ENCODE results near the gene MCC. TPM values are rescaled to one million over a fixed set of nuclear protein-coding genes. Genes with fewer than 3 reads are reported as not detected.

MCC gene
- total and polyA plus RNA-seq, 2 of the 4 experiments (the other 2 are of a cell fraction) = 5.0 to 20.6 TPM

DNA sequence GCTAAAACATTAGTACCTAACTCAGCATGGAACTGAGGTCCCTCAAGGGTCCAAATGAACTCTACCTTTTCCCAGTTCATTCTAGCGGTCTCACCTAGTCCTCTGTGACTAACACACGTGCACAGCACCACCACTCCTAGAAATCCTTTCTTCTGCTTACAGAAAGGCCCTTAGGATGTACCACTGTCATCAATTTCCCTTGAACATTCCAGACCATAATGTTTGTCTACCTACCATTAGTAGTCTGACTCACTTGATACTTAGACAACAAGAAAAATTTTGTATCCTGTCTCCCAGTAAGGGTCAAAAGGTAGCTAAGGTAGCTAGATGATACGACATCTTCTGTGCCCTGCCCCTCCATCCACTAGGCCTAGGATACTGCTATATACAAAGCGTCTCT is 220.0 kb downstream of the MCC start:
- in situ Hi-C loops (cut with MboI; ENCODE audit: low sequenced_read_pairs) = no loop called here
- Histone ChIP-seq H2BK20ac (ENCODE audit: low read depth, low read length) (no peak overlapping the region), H3K9ac (ENCODE audit: low read depth, low read length) (no peak overlapping the region), H2BK5ac (ENCODE audit: low read depth, low read length, poor library complexity, severe bottlenecking) (no peak overlapping the region), H3K56ac (ENCODE audit: extremely low read depth, insufficient read depth, low read length) (no peak overlapping the region), H3K4me1 (ENCODE audit: control insufficient read depth, insufficient read depth, low read length) (peaks cover 11% of the 10 kb centered on the region), H3K9me1 (ENCODE audit: insufficient read depth, low read length) (no peaks in the 10 kb centered on the region), H3K79me1 (ENCODE audit: low read depth in 1 of 2, low read length in 2 of 2) (peaks cover 18 to 59% of the 10 kb centered on the region in 2 experiments), H2AFZ (replicated peaks; ENCODE audit: low read length, poor library complexity) (no peak overlapping the region), H3K36me3 (ENCODE audit: control insufficient read depth, insufficient read depth, low read length) (no peaks in the 10 kb centered on the region), H4K91ac (ENCODE audit: insufficient read depth, low read depth, low read length) (no peak overlapping the region), H3K4me3 (ENCODE audit: insufficient read depth, low read depth, low read length) (no peak overlapping the region), H3K4ac (ENCODE audit: low read depth, low read length) (no peak overlapping the region), H4K5ac (ENCODE audit: low read depth, low read length) (no peak overlapping the region), H2AK9ac (replicated peaks; ENCODE audit: low read depth, low read length, poor library complexity) (no peak overlapping the region), H3K27ac (ENCODE audit: insufficient read depth, low read length) (no peak overlapping the region), H3K23ac (ENCODE audit: low read depth, low read length) (no peak overlapping the region), H3K9me3 (ENCODE audit: control insufficient read depth, insufficient read depth, low read length) (no peaks in the 10 kb centered on the region), H3K4me2 (ENCODE audit: low read depth, low read length) (no peak overlapping the region), H3K18ac (ENCODE audit: low read depth, low read length) (no peak overlapping the region), H4K20me1 (ENCODE audit: insufficient read depth, low read length) (peaks cover 3% of the 10 kb centered on the region; the same call in 1 of the 2 replicates), H3K14ac (replicated peaks; ENCODE audit: low read depth, low read length) (no peak overlapping the region), H2BK15ac (ENCODE audit: low read depth, low read length) (no peak overlapping the region), H2BK120ac (ENCODE audit: low read depth, low read length) (no peak overlapping the region), H4K8ac (ENCODE audit: low read depth in 2 of 2, low read length in 2 of 2) (no peak overlapping the region), H2AK5ac (ENCODE audit: low read depth, low read length) (no peak overlapping the region), H3K27me3 (ENCODE audit: control insufficient read depth, insufficient read depth, low read length) (no peaks in the 10 kb centered on the region)
- 86% methylated on average over 2 of the region's 4 CpGs; no CpG with 5 or more reads in 1 of the 2 experiments for WGBS, 2 experiments (ENCODE audit: extremely low coverage in 2 of 2, insufficient read length in 1 of 2)
- no TSS peak for BruUV-seq (replicated peaks)
- ATAC-seq (ENCODE audit: low read depth) (no peak), DNase-seq (no peak)
- ChIA-PET CTCF (interaction anchor here (0.6 kb wide), 1 partner anchor 27 kb away, joined by 3 read pairs; no protein-coding TSS in a partner anchor), POLR2A (ENCODE audit: unreplicated experiment) (no interaction called here)
- TF ChIP-seq FOS (IDR thresholded peaks at IDR 0.05; ENCODE audit: low read depth, low read length) (no peak), CEBPB (IDR thresholded peaks at IDR 0.05; ENCODE audit: low read depth, low read length) (no peak), SMC3 (IDR thresholded peaks at IDR 0.05; ENCODE audit: low read depth, low read length) (no peak), MXI1 (IDR thresholded peaks at IDR 0.05; ENCODE audit: borderline replicate concordance, low read depth, low read length) (no peak), ELK1 (IDR thresholded peaks at IDR 0.05; ENCODE audit: borderline replicate concordance, low read depth, low read length) (no peak), MAZ (IDR thresholded peaks at IDR 0.05; ENCODE audit: borderline replicate concordance, low read depth, low read length) (no peak), BHLHE40 (IDR thresholded peaks at IDR 0.05; ENCODE audit: low read depth, low read length) (no peak), NFE2L2 (IDR thresholded peaks at IDR 0.05; ENCODE audit: low read depth, low read length) (no peak), RAD21 (IDR thresholded peaks at IDR 0.05; ENCODE audit: low read length) (no peak), RCOR1 (IDR thresholded peaks at IDR 0.05; ENCODE audit: insufficient replicate concordance, low read length) (no peak), CHD1 (IDR thresholded peaks at IDR 0.05; ENCODE audit: low read depth, low read length) (no peak)
- TF ChIP-seq, protein P1, sequence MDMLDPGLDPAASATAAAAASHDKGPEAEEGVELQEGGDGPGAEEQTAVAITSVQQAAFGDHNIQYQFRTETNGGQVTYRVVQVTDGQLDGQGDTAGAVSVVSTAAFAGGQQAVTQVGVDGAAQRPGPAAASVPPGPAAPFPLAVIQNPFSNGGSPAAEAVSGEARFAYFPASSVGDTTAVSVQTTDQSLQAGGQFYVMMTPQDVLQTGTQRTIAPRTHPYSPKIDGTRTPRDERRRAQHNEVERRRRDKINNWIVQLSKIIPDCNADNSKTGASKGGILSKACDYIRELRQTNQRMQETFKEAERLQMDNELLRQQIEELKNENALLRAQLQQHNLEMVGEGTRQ (IDR thresholded peaks at IDR 0.05; ENCODE audit: low read depth, low read length) = no peak
- dilution Hi-C loops (cut with HindIII; ENCODE audit: low sequenced_read_pairs, unreplicated experiment) = no loop called here
- intact Hi-C loops (cut with micrococcal nuclease) = no loop called here
